ENCODE data around the gene TRAPPC11.
A peak's percentile ranks its signal among the peaks of the same experiment; 100 is the strongest.

DNA sequence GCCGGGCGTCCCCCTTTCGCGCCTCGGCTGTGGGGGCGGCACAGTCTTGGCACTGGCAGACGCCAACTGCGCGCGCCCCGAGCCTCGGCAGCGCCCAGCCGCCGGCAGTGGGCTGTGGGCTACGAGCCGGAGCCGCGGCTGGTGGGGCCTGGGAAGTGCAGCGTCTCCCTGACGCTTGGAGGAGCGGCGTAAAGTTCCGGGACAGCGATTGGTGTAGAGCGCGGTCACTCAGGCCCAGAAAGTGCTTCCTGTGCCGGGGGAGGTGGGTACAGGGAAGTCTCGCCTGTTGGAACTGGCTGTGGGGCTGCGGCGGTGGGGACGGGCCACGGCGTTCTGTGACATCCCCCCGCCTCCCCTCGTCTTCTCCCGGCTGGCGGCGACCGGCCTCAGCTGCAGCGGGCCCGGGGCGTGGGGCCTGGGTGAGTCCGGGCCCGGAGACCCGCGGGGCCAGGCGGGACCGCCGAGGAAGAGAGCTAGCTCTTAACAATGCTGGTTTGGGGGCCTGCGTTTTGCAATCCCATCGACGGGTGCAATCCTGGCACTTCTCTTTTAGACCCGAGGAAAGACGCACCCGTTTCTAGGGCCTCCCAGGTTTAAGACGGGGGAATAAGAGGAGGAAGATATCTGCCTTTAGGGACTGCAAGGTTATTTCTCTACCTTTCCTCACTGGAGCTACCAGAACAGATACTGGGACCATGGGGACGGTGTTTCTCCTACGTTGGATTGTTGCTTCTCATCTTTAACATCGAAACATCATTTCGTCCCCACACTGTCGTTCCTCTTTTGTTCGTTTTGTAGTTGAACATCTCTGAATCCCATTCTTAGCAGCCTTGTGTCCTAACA is at the start of gene TRAPPC11, which contains the start of gene RWDD4:
- TF ChIP-seq CTCF (IDR thresholded peaks at IDR 0.05) (peak in 1 of 3 donors; percentile 31), POLR2A (IDR thresholded peaks at IDR 0.05) (peak in 1 of 2 donors; percentile 22)
